Right lung (tissue), 5 donors: Measurements from ENCODE around the gene ITGB8. TPM values are rescaled to one million over a fixed set of nuclear protein-coding genes. Genes with fewer than 3 reads are reported as not detected.
"Not testable (repeated sequence)": the region's sequence is repeated elsewhere in the genome, so short reads cannot be mapped to it uniquely, and the experiment has no call there.

ENCODE experiments used
- DNase-seq, 2 donors: peaks; one replicate each; pipeline ENCODE4 v3.0.0-alpha.2; 2013
- polyA plus RNA-seq, 5 donors: library from polyadenylated mRNA; unstranded; fragments of 120-200 nt; gene quantifications; one replicate each; pipeline versions ENCODE4 v1.2.1 to v1.2.3, GENCODE V29; 2013; ENCODE audit warnings: inconsistent platforms in 1 of 5, low replicate concordance in 1 of 5; ENCODE audit not compliant: insufficient read length in 5 of 5, insufficient read depth in 1 of 5

ITGB8 gene
- polyA plus RNA-seq, 5 donors: 3.7 to 8.9 (median 6.2) TPM

DNA sequence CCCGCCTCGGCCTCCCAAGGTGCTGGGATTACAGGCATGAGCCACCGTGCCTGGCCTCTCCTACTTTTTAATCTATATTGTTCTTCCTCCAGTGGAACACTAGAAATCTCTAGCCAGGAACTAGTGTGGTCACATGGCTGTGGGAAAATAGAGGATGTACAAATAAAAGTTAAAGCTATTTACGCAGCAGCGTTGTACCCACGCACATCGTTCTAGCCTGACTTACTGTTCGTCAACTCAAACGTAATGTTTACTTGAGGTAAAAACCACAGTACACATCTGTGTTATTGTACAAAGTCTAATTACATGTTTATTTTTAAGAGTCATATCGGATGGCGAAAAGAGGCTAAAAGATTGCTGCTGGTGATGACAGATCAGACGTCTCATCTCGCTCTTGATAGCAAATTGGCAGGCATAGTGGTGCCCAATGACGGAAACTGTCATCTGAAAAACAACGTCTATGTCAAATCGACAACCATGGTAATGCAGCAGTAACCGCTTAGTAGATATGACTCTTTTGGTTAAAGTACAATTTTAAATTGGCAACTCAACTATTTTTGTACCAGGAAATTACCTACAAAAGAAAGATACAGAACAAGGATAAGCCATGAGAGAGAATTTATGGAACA lies 50.8 kb downstream of the ITGB8 start:
- no peak for DNase-seq

DNA sequence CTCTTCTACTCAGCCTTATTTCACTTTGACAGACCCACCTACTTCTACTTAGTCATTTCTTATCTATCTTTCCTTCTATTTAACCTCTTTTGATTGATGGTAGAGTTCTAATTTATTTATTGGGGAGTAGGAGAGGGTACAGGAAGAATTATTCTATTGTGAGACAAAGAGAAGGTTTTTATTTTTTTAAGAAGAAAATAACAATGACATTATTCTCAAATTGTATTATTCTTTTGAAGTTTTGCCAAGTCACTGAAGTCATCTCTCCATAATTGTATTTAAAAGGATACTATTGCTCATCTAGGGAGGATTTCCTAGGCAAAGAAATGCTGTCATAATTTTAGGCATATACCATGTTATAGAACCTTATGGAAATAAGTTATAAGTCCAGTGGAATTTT lies 52.7 kb downstream of the ITGB8 start:
- no peak for DNase-seq

DNA sequence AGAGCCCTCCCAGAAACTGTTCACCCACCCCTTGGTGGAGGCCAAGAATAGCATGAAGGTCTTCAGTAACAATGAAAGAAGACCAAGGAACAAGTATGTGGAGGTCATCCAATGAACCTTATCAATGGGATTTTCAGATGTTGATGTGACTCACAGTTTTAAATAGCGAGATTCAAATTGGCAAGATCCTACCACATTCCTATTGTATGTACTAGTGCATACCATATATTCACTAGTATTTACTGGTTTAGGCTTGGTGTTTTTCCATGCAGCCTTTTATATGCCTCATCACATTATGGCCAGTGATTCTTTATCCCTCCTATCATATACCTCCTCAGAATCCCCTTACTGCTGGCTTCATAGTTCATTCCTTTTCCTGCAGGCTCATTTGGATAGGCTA lies 54.4 kb downstream of the ITGB8 start:
- no peak for DNase-seq

DNA sequence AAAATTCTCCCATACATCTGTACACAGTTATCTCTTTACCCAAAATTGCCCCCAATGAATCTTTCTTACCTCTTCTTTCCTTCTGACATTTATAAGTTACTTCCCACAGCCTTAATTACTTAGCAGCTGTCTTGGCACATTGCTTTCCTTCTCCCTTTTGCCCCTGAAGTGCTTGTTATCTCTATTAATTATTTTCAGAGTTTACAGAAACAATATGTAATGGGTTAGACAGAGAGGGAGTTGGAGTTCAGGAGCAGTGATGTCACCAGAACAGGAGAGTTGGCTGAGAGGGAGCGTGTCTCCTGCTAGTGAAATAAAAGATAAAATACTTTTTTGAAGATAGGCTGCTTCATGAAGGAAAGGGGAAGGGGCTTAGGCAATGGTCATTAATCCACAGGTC lies 57.4 kb downstream of the ITGB8 start:
- DNase-seq: no peak

DNA sequence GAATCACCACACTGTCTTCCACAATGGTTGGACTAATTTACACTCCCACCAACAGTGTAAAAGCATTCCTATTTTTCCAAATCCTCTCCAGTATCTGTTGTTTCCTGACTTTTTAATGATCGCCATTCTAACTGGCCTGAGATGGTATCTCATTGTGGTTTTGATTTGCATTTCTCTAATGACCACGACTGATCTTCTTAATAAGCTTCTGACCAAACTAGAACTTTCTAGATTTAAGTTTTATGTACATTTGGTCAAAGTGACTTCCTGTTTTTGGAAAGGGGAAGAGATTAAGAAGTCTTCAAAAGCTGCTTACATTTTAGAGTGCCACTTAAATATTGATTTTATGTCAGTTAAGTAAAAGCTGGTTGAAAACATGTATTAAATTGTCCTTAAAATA lies 58.5 kb downstream of the ITGB8 start:
- DNase-seq: not testable (repeated sequence)

DNA sequence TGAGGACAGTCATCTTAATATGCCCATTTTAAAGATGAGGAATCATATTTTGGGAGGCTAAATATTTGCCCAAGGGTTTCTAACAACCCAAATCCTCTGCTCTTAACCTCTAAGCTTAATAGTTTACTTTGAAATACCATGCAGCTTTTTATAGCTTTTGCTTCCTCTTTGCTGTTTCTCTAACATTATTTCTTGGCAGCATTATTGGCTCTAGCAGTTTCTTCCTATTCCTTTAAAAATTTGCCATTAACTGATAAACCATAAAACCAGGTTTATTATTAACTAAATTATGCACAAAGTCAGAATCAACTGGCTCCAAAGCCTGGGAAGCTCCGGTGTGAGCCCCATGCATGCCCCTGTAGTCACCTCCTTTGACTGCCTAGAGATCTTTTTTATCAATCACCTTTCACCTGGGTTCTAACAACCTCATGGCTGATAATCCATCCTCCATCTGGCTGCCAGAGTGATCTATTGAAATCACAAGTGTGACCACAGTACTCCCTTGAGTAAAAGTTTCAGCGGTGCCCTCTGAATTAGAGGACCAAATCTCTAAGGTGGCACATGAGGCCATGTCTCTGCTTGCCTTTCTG lies 62.4 kb downstream of the ITGB8 start:
- DNase-seq: no peak

DNA sequence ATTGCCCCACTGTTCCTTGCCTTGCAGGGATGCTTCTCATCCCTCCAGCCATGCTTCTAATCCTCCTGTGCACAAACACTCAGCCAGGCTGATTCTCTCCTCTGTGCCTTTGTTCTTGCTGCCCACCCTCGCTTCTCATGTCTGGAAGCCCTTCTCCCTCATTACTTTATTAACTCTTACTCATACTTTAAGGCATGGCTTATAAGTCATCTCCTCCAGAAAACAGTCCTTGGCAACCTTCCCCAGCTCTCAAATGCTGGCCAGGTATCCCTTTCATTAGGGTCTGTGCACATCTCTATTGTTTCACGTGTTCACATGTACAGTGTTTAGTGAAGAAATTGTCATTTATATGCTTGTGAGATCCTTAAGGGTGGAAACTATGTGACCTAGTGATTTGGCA lies 62.9 kb downstream of the ITGB8 start:
- DNase-seq: no peak

DNA sequence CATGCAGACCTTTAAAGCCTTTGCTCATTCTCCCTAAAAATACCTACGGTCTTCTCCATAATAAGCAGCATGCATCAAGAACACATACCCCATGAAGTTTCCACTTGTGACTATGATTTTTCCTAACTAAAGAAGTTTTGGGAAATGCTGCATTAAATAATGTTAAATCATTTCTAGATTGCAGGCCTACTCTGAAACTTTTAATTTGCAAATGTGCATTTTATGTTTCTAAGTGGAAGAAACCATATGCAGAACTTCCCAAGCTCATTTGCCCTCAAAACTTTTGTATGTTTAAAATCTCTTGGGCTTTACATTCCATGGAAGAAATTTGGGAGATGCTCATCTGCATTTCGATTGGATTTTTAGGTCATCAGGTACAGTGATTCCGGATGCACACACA lies 63.6 kb downstream of the ITGB8 start:
- no peak for DNase-seq

DNA sequence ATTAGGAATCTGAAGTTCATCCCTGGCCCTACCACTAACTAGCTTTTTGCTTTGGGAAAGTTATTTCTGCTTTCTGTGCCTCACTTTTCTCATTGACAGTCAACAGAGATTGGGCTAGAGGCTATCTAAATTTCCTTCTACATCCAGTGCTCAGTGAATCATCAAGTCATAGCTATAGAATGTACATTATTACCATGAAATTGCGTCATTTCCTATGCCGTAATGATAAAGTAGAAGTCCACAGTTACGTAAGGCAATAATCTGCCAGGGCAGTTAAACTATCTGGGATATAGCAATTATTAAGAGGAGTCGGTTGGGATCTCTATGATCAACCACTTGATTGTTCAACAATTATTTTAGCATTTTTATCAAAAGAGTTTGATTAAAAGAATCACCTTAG lies 64.4 kb downstream of the ITGB8 start:
- DNase-seq: no peak

DNA sequence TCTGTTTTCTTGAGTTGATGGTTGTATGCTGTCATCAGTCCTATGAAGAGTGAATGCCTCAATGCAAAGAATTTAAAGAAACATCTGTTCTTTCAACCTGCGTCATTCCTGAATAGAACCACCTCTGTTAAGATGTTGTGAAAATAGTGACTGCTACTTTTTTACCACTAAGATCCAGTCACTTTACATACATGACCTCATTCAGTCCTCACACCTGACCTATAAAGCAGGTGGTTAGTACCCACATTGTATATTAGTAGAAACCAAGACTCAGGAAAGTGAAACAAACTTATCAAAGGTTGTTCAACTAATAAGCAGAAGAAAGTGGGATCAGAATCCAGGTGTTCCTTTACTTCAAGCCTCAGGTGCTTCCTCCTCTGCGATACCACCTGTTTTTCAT lies 64.8 kb downstream of the ITGB8 start:
- no peak for DNase-seq

DNA sequence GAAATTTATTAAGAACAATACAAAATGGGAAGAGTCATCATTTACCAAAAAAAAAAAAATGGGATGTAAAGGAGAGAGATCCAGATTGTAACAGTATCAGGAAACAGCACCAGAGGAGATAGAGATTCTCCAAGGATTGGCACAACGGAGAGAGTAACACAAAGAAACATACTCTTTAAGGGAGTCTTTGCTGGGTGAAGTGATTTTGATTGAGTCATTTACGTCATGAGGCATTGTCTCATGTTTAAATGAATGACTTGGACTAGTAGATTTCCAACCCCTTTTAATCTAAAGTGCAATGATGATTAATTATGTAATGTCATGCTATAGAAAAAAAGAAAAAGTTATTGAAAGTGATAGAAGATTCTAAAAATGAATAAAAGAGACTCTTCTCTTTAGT lies 68.8 kb downstream of the ITGB8 start:
- no peak for DNase-seq

DNA sequence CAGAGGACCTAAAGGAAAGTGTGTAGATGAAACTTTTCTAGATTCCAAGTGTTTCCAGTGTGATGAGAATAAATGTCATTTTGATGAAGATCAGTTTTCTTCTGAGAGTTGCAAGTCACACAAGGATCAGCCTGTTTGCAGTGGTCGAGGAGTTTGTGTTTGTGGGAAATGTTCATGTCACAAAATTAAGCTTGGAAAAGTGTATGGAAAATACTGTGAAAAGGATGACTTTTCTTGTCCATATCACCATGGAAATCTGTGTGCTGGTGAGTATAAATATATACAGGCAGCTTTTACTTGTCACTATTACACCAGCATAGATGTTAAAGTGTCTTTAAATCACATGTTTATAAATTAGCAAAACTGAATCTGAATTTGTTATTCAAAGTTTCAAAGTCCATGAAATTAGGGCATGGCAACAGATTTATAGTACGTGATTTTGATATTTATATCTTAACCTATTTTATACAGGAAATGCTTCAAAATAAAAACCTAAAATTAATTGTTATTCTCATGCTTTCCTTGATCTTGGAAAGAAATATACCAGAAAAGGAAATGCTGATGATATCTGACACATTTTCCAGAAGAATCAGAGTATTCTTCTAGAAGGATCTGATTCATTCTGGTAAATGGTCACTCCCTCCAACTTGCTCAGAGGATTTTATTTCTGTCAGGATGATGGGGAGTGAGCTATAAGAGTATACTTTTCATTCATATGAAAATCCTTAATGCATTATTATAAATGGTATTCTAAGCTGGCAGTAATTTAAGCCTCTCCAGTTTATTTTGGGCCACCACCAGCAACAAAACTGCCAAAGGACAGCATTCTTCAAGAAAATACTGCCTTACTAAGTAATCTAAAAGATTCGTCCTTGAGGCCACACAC lies 71.4 kb downstream of the ITGB8 start:
- no peak for DNase-seq

DNA sequence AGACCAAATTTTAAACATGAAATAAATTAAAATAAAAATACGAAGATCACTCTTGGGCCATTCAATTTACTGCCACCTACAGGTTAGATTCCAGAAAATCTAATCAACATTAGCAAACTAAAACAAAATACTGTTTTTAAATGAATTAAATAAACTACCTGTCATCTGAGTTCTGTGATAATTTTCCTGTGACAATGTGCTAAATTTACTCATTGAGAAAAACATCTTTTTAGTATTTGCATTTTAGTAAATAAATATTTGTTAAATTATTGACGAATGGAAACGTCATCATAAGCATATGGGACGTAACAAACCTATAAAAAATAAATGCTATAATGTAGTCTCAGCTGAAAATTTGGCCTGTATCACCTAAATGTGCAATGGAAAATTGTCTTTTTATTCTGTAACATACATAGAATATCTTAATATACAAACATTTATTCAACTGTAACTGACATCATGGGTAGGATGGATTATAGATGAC lies 72.1 kb downstream of the ITGB8 start:
- no peak for DNase-seq

DNA sequence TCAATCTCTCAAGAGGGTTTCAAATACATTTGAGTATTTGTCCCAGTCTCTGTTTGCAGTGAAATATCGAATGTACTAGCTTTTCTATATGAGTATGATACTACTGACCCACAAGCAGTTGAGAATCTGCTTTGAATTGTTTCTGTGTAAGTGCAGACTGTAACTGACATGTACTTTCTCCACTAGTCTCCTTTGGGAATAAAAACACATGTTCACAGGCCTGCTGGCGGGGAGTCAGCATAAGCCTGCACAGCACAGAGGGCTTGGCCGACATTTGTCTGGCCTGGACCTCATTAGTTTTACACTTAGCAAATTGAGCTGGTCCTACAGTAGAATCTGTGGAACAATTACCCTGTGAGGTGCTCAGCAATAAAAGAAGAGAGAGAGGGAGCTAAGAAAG lies 72.6 kb downstream of the ITGB8 start:
- peak in 1 of 2 donors; percentile 7 for DNase-seq

DNA sequence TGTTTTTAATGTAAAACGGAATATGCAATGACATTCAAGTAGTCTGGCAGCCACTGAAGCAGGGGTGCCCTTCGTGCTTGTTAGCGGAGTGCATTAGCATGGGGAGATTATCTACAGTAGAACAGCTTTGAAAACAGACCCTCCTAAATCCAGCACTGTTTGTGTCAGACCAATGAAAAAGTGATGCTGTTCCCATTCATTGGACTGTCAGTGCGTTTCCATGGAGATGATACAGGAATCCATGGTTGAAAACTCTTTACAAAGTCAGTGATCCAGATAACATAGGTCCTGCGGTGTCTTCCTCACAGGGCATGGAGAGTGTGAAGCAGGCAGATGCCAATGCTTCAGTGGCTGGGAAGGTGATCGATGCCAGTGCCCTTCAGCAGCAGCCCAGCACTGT lies 73.6 kb downstream of the ITGB8 start:
- DNase-seq: no peak

DNA sequence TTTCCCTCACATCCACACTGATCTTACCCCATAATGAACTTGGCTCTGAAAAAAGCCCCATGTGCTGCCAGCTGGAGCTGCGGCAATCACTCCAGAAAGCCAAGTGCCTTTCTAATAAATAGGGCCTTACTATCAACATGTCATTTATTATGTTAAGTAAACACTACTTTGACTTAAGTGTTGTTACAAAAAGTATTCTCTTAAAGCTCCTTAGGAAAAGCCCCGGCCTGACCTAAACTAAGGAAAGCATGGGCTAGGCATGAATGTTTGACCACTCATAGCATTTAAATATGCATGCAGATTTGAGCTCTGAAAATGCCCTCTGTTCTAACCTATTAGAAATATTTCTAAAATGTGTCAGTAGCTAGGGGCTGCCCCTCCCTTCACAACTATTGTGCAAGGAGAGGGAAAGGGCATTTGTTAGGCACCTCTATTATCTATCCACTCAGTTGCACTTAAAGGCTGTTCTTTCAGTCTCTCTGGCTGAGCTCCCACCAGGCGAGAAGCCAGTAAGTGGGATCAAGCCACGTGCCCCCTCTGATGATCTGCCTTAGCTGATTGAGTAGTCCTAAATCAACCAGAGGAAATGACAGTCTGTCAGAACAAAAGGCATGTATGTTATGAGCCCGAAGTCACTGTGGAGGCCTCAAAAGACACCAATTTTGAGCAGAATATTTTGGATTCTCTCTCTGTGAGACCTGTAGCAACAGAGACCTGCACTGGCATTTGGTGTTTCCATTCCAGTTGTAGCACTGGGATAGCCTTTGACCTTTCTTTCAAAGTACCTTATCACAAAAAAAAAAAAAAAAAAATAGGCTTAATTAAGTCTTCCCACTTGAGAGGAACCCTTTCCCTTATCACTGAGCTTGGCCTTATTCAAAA lies 77.1 kb downstream of the ITGB8 start:
- peak; percentile 71 to 75 for DNase-seq

DNA sequence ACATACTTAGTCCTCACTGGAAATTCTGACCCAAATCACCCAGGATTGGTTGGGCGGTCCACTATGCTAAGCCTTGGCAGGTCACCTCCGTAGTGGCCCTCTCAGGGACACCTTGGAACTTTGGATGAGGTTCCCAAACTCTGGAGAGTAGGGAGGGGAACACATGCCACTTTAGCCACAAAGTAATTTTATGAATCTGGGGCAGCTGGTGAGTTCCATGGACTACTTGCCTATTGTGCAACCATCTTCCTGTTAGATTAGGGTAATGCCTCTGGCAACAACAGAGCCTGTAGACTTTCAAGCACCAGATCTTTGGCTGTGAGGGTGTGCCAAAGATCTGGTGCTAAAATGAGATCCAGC lies 77.7 kb downstream of the ITGB8 start:
- peak in 1 of 2 donors; percentile 6 for DNase-seq

DNA sequence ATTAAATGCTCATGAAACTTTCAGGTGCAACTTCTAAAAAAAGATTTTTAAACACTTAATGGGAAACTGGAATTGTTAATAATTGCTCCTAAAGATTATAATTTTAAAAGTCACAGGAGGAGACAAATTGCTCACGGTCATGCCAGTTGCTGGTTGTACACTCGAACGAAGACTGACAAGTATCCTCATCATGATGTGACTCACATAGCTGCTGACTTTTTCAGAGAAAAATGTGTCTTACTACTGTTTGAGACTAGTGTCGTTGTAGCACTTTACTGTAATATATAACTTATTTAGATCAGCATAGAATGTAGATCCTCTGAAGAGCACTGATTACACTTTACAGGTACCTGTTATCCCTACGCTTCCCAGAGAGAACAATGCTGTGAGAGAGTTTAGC lies 79.3 kb downstream of the ITGB8 start:
- DNase-seq: no peak

DNA sequence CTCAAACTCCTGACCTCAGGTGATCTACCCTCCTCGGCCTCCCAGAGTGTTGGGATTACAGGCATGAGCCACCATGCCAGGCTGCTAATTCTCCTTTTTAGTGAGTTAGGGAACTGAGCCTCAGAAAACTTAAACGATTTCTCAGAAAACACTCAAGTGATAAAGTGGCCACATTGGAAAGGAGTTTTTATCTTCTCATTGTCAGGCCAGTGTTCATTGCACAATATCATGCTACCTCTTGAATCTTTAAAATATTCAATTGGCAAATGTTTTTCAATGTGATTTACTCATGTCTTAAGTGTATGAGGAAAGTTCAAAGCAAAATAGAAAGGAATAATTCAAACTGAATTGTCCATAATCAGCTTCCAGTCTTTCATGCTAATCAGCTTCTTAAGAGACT lies 80.7 kb downstream of the ITGB8 start:
- no peak for DNase-seq

DNA sequence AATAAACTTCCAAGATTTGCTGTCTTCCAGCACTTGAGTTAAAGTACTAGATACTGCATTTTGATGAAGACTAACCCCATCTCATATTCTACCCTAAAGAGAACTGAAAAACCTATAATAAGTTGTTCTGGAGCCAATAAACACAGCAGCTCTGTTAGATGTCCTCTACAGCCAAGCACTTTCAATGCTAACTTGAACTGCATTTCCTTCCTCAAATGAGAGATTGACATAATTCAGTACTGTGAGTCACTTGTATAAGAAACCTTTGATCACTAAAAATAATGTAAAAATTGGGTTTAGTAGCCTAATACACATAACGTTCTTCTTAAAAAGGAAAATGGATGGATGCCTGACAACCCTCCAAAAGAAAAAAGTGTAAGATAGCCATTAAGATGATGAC lies 81.3 kb downstream of the ITGB8 start:
- DNase-seq: no peak

DNA sequence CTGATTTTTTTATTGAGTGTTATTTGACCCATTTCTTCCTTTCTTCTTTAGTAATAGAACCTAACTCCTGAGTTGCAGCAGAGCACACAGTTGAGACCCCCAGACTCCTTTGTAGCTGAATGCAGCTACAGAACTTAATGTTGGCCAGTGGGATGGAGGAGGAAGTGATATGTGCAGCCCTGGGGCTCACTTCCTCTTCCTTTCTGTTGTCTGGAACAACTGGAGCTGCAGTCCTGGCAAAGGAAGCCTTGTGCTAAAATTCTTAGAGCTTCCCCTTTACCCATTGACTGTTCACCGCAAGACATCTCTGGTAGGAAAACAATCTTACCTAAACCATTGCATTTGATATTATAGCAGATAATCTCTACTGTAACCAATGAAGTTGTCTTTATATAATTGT lies 86.6 kb downstream of the ITGB8 start:
- no peak for DNase-seq
